Activated naive CD4-positive, alpha-beta T cell (primary cell): ENCODE measurements around the gene PIK3R3.
A peak's percentile ranks its signal among the peaks of the same experiment; 100 is the strongest.

Experiments used
- DNase-seq, 4 experiments: peaks; one replicate each; lab custom pipeline; 2025; lab: John Stamatoyannopoulos, UW

Gene PIK3R3

GRCh38 chr1:46157916-46158311 lies 25.5 kb upstream of the PIK3R3 start:
- DNase-seq, result no peak

DNA sequence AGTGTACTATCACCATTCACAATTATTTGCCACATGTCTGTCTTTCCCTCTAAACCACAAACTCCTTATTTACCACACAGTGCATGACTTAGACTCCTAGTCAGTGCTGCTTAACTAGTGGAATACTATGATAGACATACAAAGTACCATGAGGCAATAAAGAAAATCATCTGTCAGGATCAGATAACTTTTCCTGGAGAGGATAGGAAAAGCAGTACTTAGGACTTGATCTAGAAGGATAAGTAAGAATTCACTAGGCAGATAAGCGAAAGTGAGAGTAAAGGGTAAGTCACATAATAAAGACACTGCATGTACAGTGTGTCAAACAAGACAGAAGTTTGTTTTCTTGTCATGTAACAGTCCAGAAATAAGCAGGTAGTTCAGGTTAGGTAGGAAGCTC lies 21.3 kb upstream of the PIK3R3 start:
- DNase-seq, result no peak

DNA sequence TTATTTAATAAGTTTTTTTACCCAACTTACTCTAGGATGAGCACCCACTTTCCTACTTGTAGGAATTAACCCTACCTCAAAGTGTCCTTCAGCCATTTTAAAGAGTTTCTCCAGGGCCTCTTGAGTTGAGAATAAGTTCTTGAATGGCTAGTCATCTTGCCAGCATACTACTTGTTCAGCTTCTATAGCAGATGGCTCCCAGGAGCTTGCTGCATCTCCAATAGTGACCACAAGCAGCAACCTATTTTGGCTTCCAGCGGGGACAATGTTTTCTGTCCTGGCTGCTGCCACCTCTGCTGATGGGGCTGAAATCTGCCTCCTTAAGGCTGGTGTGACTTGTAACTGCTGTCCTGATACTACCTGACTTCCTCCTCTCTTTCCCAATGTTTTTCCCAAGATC lies 20.8 kb upstream of the PIK3R3 start:
- no peak for DNase-seq

DNA sequence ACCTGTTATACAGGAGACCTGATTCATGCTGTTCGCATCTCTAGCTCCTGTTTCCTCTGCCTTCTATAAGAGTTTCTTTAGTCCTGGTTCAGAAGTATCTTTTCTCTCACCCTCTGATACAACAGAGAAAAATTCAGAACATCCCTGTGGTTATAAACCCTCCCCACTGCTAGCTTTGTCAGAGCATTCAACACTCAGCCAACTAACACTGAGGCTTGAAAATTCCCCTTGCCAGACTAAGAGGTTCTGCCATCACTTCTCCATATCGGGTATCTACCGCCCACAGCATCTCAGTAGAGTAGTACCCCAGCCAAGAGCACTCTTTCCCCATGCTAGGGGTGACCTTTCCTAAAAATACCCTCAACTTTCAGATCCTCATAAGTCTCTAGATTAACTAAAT lies 19.6 kb upstream of the PIK3R3 start:
- no peak for DNase-seq

GRCh38 chr1:46150085-46150484 lies 17.7 kb upstream of the PIK3R3 start:
- DNase-seq, result no peak

DNA sequence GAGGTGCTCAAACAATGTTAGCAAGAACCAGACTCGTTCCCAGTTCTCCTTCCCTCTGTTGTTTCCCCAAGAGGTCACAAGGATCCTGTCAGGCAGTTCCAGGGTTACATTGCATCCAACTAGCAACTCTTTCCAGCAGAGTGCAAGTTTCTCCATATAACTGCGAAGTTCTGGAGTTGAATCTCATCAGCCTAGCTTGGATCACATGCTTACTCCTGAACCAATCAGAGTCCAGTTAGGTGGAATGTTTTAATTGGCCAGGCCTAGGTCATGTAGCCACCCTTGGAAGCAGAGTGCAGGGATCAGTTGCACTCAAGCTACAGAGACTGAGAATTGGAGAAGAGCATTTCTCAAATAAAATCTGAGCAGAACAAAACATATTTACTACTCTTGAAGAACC lies 15.9 kb upstream of the PIK3R3 start:
- no peak for DNase-seq

- DNase-seq, result no peak
Observed at GRCh38 chr1:46137916-46138315, 5.5 kb upstream of the PIK3R3 start.

DNA sequence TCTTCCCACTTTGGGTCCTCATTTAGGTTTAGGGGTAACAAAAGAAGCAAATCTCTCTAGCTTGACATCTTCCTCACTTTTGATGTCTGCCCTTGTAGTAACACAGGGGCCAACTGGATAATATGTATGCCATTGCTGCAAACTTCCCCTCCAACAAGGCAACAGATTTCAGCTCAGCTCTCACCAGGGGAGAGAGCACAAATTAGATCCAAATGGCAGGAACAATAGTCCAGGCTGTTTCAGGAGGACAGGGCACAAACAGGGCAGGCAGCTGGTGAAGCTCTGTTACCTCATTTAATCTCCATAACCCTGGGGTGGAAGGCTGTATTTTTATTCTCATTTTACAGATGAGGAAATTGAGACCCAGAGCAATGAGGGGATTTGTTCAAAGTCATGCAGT lies 4.3 kb upstream of the PIK3R3 start:
- no peak for DNase-seq

- DNase-seq, result no peak
Observed at GRCh38 chr1:46134660-46135331, 2.4 kb upstream of the PIK3R3 start.

GRCh38 chr1:46133781-46134350 lies 1.4 kb upstream of the PIK3R3 start:
- no peak for DNase-seq

DNA sequence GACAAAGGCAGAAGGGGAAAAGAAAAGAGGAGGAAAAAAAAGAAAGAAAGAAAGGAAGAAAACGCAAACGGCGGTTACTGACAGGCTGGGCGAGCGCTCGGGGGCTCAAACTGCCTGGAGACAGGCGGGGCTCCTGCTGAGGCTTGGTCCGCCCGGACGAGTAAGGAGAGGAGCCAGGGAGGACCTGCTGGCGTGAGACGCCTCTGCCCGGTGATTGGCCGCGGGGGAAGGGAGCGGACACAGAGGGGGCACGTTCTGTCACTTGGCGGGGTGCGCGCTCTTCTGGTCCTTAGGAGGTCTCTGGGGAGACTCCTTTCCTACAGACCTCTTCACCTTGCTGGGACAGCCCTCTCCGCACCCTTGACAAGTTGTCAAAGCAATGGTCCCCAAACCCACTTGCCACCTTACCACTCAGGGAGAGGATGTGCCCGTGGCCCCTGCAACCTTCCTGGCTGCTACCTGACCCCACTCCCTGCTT lies 791 bp upstream of the PIK3R3 start:
- DNase-seq, result peak in 1 of 4 experiments; percentile 14

- no peak for DNase-seq
Observed at GRCh38 chr1:46131712-46132528, 509 bp downstream of the PIK3R3 start.

- no peak for DNase-seq
Observed at GRCh38 chr1:46131093-46131492, 1.3 kb downstream of the PIK3R3 start.

DNA sequence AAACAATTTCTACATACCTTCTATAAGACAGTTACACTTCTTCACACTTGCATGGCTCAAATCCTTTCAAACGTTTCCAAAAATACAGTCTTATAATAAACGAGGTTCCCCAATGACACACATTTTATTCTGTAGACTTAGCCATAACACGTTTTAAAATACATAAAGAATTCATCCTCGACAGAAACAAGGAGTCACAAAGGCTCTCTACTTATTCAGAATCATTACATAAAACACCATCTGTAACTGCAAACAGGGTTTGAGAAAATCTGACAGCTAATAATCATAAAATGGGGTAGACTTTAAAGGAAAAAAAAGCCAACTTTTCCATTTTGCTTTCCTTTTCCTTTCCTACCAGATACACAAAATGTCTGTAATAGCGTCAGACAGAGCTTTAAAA lies 1.8 kb downstream of the PIK3R3 start:
- no peak for DNase-seq

DNA sequence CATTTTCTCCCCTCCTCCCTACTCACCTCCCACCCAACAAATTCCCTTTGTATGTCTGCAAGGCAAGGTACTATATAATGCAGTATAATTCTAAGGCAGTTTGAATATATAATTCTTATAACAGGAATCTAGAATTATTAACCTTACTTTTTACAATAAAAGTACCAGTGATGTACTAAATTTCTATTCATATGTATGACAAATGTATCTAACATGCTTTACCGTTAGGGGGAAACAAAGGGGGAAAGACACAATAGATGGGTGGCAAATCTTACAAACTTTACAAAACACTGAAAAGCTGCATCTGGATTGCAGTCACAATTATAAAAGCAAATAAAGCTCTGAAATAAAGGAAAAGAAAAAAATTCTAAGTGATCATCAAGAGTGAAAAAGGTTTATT lies 2.3 kb downstream of the PIK3R3 start:
- DNase-seq, result no peak

GRCh38 chr1:46128344-46128743 lies 4.1 kb downstream of the PIK3R3 start:
- no peak for DNase-seq

GRCh38 chr1:46118856-46119255 lies 13.6 kb downstream of the PIK3R3 start:
- DNase-seq, result no peak

DNA sequence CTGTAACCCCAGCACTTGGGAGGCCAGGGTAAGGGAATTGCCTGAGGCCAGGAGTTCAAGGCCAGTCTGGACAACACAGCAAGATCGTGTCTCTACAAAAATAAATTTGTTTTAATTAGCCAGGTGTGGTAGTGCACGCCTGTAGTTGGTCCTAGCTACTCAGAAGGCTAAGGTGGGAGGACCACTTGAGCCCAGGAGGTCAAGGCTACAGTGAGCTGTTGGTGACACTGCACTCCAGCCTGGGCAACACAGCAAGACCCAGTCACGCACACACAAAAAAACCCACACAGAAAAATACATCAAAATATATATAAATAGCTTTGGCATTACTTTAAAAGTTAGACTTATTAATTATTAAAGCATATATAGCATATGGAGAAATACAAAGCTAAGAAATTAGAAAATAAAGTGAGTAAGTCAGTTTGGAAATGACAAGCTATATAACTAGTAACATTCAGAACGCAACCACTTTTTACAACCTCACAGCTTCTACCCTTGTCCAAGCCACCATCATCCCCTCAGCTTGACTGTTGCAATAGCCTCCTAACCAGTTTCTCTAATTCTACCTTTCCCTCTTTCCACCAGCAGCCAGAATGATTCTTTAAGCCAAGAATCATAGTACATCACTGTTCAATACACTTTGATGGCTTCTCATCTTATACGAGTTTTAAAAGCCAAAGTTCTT lies 14.5 kb downstream of the PIK3R3 start:
- no peak for DNase-seq

DNA sequence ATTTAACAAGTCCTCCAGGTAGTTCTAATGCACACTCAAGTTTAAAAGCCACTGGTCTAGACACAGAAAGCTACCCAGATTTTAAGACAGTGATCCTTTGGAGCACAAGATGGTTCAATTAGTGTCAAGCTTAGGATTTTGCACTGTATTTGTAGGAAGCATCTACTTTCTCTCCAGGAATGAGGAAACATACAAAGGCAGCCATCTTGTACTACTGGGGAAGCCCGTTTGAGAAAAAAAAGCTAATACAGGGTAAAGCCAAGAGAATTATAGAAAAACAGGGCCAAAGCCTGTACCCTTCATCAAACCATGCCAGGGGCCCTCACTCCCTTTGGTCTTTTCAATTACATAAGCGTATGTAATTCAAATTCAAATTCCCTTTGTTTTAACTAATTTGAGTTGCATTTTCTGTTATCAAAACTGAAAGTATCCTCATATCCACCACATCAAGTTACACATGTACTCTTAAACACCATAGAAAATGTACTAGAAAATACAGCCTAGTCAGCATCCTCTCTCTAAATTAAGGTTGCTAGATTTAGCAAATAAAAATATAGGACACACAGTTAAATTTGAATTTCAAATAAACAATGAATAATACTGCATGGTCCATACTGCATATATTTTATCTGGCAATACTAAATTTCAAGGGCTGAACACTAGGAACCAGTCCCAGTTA lies 17.4 kb downstream of the PIK3R3 start:
- DNase-seq, result no peak

DNA sequence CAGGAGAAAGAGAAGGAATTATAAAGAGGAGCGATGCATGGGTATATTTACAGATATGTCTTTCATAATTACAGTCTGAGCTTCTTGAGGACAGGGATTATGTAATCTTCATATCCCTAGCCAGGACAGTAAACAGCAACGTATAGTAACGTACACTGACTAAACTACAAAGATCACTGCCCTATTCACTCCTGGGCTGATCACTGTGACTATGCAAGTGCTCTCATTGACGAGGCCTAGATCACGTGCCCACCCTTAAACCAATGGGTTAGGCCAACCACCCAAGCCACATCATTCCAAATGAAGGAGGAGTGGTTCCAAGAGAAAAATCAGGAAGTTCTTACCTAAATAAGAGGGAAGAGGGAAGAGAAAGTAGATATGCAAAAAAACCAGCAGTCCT lies 18.5 kb downstream of the PIK3R3 start:
- no peak for DNase-seq

DNA sequence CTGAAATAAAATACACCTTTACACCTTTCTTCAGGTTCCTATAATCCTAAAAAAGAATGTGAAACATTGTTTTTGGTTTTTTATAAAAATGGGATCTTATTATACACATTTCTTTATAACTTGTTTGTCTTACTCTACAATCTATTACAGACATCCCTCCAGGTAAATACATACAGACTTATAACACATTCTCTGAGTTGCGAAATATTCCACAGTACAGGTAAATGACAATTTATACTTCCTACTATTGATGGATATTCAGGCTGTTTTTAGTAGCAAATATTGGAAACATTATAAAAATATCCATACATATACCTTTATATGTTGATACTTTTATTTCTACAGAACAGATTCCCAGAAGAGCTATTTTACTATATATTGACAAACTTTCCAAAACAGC lies 20.3 kb downstream of the PIK3R3 start:
- no peak for DNase-seq

GRCh38 chr1:46110521-46110920 lies 21.9 kb downstream of the PIK3R3 start:
- no peak for DNase-seq
